Heart right ventricle (tissue), 16 donors: ENCODE data around the gene TUBGCP3. TPM values are rescaled to one million over a fixed set of nuclear protein-coding genes. Genes with fewer than 3 reads are reported as not detected.

ENCODE experiments used
- ATAC-seq, 8 donors: fragments of 200-7000 bp; cut with Tn5 transposase; one replicate each; pipeline ENCODE4 v1.9.1; 2020; ENCODE audit warnings: mild to moderate bottlenecking in 8 of 8, moderate library complexity in 8 of 8, moderate number of reproducible peaks in 1 of 8
- DNase-seq, 2 donors: peaks; one replicate each; pipeline ENCODE4 v3.0.0-alpha.2; 2020
- H3K27ac ChIP-seq, 10 donors: fragments of 200-600 bp; sonication (generic) in 2 of 10; one replicate each; pipeline versions ENCODE4 v1.5.0 to v1.8.0; 2020 to 2022; ENCODE audit warnings: mild to moderate bottlenecking in 3 of 10
- H3K27me3 ChIP-seq, 7 donors: fragments of 200-600 bp; one replicate each; pipeline ENCODE4 v1.8.0; 2021 to 2022; ENCODE audit warnings: mild to moderate bottlenecking in 2 of 7
- H3K36me3 ChIP-seq, 9 donors: fragments of 200-600 bp; sonication (generic) in 1 of 9; one replicate each; pipeline versions ENCODE4 v1.5.0 to v1.8.0; 2020 to 2022; ENCODE audit warnings: mild to moderate bottlenecking in 2 of 9
- H3K4me1 ChIP-seq, 9 donors: fragments of 200-600 bp; sonication (generic) in 1 of 9; one replicate each; pipeline versions ENCODE4 v1.5.0 to v1.8.0; 2020 to 2022; ENCODE audit warnings: mild to moderate bottlenecking in 4 of 9
- H3K4me3 ChIP-seq, 10 donors: fragments of 200-600 bp; sonication (generic) in 2 of 10; one replicate each; pipeline versions ENCODE4 v1.5.0 to v1.8.0; 2020 to 2022; ENCODE audit warnings: mild to moderate bottlenecking in 7 of 10, moderate library complexity in 2 of 10
- H3K9me3 ChIP-seq, 11 donors: fragments of 200-600 bp in 10 of 11; sonication (generic) in 2 of 11; one replicate each; pipeline versions ENCODE4 v1.5.0 to v1.8.0; 2013 to 2022; ENCODE audit warnings: mild to moderate bottlenecking in 2 of 11, control low read depth in 1 of 11, moderate library complexity in 1 of 11
- CTCF ChIP-seq, 9 donors: fragments of 200-600 bp; sonication (generic) in 2 of 9; IDR thresholded peaks; one replicate each; pipeline versions ENCODE4 v1.5.0 to v1.8.0; 2021 to 2022; ENCODE audit warnings: antibody characterized with exemption in 9 of 9, mild to moderate bottlenecking in 5 of 9, moderate library complexity in 1 of 9
- WGBS, 2 donors: extraction: QIAGEN DNeasy Blood & Tissue Kit; methylation state at CpG; one replicate each; pipeline ENCODE4 v1.1.7; 2013; ENCODE audit warnings: inconsistent platforms in 1 of 2; 5-methylcytosine and 5-hydroxymethylcytosine counted together
- intact Hi-C, 10 donors: fragments of 100-400 bp; cut with DNase I; formaldehyde crosslinking; loops; one replicate each; pipeline versions ENCODE4 v1.11.1 to v1.14.2; 2022
- polyA plus RNA-seq, 2 donors: library from polyadenylated mRNA; stranded (reverse); fragments of 200-250 nt; gene quantifications; one replicate each; pipeline ENCODE4 v1.2.3, GENCODE V29; 2013
- total RNA-seq, 10 donors: library from RNA; stranded (reverse); fragmentation: NEBNext Ultra II Directional in 3 of 10; extraction: Animal tissue kit (Norgen Biotek cat#: 25700) in 3 of 10; gene quantifications; one replicate each; pipeline versions ENCODE4 v1.2.1 to v1.2.4, GENCODE V29; 2021 to 2023
- donor health status: Arrhythmogenic right ventricular cardiomyopathy.
- donor health status: ischemic (EF 13 %, LVEDD 7.1; RV severe dilation, severe dysfunction).
- donor health status: healthy with polysubstance abuse.
- donor health status: DM: no; HTN: yes; CAD: no.
- donor health status: DM: no; HTN: no; CAD: no.
- donor health status: ischemic (EF 25% LVEDD 6.9; RV normal size, moderate dysfunction).
- donor health status: ischemic (EF 25% LVEDD 5.7; RV mildly dilated, moderate dysfunction).
- donor health status: healthy.
- donor health status: DM: yes; HTN: yes; CAD: no.
- donor health status: Ischemic cardiomyopathy.
- donor health status: ischemic (EF 35%, LVEDD 5.7; RV mildly dilated, moderate dysfunction).
- donor health status: nonischemic (EF 11% LVEDD 7.7; RV severe dilation, severe dysfunction).
- donor health status: DM: yes; HTN: yes; CAD: no.
- donor health status: PGD.
- donor health status: ischemic (EF 29% LVEDD 5.4; RV normal size, mild dysfunction).
- donor health status: nonischemic (EF 23%, LVEDD 6.1; RV moderate dilation, normal function).

TUBGCP3 gene
- total and polyA plus RNA-seq, 12 donors: 10.6 to 25.8 (median 17.7) TPM

- no peak overlapping the region for H3K27ac ChIP-seq
- WGBS, 2 donors: 22 to 25% methylated on average over 31 of the region's 31 CpGs
- peaks cover 0 to 8% (median 0%) of the 10 kb centered on the region in 11 donors for H3K9me3 ChIP-seq
- peak in 7 of 8 donors; percentile 29 to 71 (median 47) for ATAC-seq
- peak in 1 of 9 donors; percentile 34 for TF ChIP-seq CTCF (IDR thresholded peaks at IDR 0.05)
- peaks cover 17 to 80% (median 60%) of the 10 kb centered on the region in 7 donors for H3K27me3 ChIP-seq
- H3K4me3 ChIP-seq: no peak overlapping the region
- DNase-seq: no peak
- H3K36me3 ChIP-seq: no peaks in the 10 kb centered on the region
- intact Hi-C loops: loop anchor here in 5 of 10 donors (2.0 to 10.0 kb wide), 6 partner anchors 339 to 971 kb away; no protein-coding TSS in a partner anchor
- peaks cover 0 to 10% (median 0%) of the 10 kb centered on the region in 9 donors for H3K4me1 ChIP-seq
Measured at GRCh38 chr13:112443191-112443994, 144.6 kb downstream of the TUBGCP3 start.

- Histone ChIP-seq H3K36me3 (no peaks in the 10 kb centered on the region), H3K4me3 (no peak overlapping the region), H3K27ac (no peak overlapping the region), H3K9me3 (peaks cover 0 to 16% (median 5%) of the 10 kb centered on the region in 11 donors), H3K4me1 (peaks cover 0 to 10% (median 0%) of the 10 kb centered on the region in 9 donors), H3K27me3 (peaks cover 17 to 73% (median 55%) of the 10 kb centered on the region in 7 donors)
- no peak for DNase-seq
- no peak for TF ChIP-seq CTCF (IDR thresholded peaks at IDR 0.05)
- no peak for ATAC-seq
- 45 to 52% methylated on average over 21 of the region's 21 CpGs for WGBS, 2 donors
- intact Hi-C loops: loop anchor here in 5 of 10 donors (2.0 to 10.0 kb wide), 6 partner anchors 338 to 970 kb away; no protein-coding TSS in a partner anchor
Measured at GRCh38 chr13:112442483-112443090, 145.4 kb downstream of the TUBGCP3 start.

GRCh38 chr13:112441779-112442310 is 146.1 kb downstream of the TUBGCP3 start:
- ATAC-seq: no peak
- intact Hi-C loops: loop anchor here in 5 of 10 donors (2.0 to 10.0 kb wide), 6 partner anchors 337 to 970 kb away; no protein-coding TSS in a partner anchor
- H3K4me1 ChIP-seq: peaks cover 0 to 10% (median 0%) of the 10 kb centered on the region in 9 donors
- TF ChIP-seq CTCF (IDR thresholded peaks at IDR 0.05): no peak
- H3K27ac ChIP-seq: no peak overlapping the region
- peaks cover 17 to 67% (median 50%) of the 10 kb centered on the region in 7 donors for H3K27me3 ChIP-seq
- peaks cover 0 to 17% (median 5%) of the 10 kb centered on the region in 11 donors for H3K9me3 ChIP-seq
- 75 to 77% methylated on average over 19 of the region's 19 CpGs for WGBS, 2 donors
- no peak for DNase-seq
- H3K36me3 ChIP-seq: no peaks in the 10 kb centered on the region
- H3K4me3 ChIP-seq: no peak overlapping the region

GRCh38 chr13:112441226-112441625 is 146.7 kb downstream of the TUBGCP3 start:
- Histone ChIP-seq H3K4me3 (no peak overlapping the region), H3K27me3 (peaks cover 17 to 65% (median 50%) of the 10 kb centered on the region in 7 donors), H3K9me3 (peaks cover 0 to 17% (median 5%) of the 10 kb centered on the region in 11 donors), H3K4me1 (peaks cover 0 to 10% (median 0%) of the 10 kb centered on the region in 9 donors), H3K36me3 (no peaks in the 10 kb centered on the region), H3K27ac (no peak overlapping the region)
- TF ChIP-seq CTCF (IDR thresholded peaks at IDR 0.05): no peak
- WGBS, 2 donors: 88 to 89% methylated on average over 17 of the region's 17 CpGs
- DNase-seq (no peak), ATAC-seq (no peak)
- intact Hi-C loops: loop anchor here in 5 of 10 donors (5.0 to 10.0 kb wide), 5 partner anchors 336 to 969 kb away; no protein-coding TSS in a partner anchor
